Activated gamma-delta T cell (primary cell): ENCODE measurements around the gene ABL1.

Source experiments
- DNase-seq: peaks from one replicate; lab custom pipeline; 2025; lab: John Stamatoyannopoulos, UW

Gene ABL1

GRCh38 chr9:130872093-130872492, 37.0 kb downstream of the ABL1 start:
- no peak for DNase-seq

DNA sequence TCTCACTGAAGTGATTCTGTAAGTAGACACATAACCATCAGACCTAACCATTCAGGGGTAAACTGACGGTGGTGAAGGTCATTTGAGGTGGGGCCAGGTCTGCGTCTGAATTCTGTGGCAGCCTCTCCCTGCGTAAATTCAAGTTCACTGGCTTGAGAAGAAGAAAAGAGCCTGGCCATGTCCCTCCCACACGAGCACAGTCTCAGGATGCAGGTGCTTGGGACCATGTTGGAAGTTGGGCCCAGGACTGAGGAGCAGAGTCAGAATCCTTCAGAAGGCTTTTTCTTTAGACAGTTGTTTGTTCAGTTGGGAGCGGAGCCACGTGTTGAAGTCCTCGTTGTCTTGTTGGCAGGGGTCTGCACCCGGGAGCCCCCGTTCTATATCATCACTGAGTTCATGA, 37.5 kb downstream of the ABL1 start:
- DNase-seq = no peak

GRCh38 chr9:130872912-130873503, 38.0 kb downstream of the ABL1 start:
- DNase-seq = no peak

DNA sequence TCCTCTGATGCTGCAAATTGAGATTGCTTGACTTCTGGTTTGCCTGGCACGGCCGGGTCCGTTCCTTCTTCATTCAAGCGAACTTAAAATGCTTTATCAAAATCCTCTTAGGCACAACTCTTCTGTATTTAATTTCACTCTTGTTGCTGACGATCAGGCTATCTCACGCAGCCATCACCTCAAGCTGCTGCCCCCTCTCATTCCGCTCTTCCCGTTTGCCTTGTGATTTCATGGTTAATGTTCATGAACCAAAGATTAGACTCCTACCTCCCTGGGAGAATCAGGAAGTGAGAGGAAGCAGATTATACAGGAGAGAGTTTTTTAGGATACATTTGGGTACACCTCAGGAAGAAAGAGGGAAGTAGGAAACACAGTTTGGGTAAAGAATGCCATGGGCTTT, 38.9 kb downstream of the ABL1 start:
- DNase-seq = no peak

DNA sequence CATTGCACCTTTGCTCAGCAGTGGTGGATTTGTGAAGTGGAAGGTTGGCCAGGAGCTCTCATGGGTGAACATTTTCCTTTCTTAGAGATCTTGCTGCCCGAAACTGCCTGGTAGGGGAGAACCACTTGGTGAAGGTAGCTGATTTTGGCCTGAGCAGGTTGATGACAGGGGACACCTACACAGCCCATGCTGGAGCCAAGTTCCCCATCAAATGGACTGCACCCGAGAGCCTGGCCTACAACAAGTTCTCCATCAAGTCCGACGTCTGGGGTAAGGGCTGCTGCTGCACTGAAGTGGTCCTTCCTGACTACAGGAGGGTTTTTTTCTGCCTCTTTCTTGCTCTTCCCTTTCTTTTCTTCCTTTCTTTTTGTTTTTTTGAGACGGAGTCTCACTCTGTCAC, 39.7 kb downstream of the ABL1 start:
- DNase-seq = no peak

DNA sequence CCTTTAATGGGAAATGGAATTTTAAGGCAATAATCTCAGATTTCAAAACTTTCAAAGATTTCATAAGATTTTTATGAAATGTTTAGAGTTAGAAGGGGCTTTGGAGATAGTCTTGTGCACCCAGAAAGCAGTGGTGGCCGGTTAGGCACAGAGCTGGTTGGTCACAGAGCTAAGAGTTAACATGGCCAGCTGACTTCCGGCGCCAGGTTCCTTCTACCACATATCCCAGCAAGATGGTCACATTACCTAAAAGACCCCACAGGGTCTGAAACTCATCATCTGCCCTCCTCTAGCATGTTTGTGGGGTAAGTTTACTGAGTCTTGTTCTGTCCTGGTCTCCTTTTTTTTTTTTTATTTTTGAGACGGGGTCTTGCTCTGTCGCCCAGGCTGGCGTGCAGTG, 42.2 kb downstream of the ABL1 start:
- no peak for DNase-seq

- DNase-seq = no peak
Observed at GRCh38 chr9:130878295-130878694, 43.2 kb downstream of the ABL1 start.

GRCh38 chr9:130879863-130880411, 44.9 kb downstream of the ABL1 start:
- DNase-seq = no peak

DNA sequence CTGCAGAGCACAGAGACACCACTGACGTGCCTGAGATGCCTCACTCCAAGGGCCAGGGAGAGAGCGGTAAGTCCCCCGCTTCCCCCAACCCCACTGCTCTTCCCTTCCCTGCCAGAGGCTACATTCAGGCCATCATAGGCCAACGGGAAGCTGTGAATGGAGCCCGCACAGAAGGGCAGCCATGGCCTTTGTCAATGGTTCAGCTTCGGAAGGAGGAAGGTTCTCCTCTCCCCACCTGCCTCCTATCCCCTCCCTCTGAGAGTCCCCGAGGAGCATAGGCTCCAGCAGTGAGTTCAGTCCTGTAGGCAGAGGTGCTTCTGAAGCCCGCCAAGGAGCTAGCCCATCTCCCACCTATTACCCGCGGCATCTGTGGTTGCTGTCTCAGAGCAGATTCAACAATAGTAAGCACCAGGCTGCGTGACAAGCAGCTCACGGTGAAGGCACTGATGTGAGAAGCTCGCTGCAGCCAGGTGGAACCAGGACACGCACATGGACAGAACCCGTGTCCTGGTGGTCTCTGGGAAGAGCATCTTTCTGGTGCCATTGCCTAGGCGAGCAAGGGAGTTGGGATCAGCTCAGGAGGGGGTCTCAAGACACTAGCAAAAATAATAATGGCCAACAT, 45.7 kb downstream of the ABL1 start:
- no peak for DNase-seq

GRCh38 chr9:130881516-130881915, 46.5 kb downstream of the ABL1 start:
- no peak for DNase-seq

DNA sequence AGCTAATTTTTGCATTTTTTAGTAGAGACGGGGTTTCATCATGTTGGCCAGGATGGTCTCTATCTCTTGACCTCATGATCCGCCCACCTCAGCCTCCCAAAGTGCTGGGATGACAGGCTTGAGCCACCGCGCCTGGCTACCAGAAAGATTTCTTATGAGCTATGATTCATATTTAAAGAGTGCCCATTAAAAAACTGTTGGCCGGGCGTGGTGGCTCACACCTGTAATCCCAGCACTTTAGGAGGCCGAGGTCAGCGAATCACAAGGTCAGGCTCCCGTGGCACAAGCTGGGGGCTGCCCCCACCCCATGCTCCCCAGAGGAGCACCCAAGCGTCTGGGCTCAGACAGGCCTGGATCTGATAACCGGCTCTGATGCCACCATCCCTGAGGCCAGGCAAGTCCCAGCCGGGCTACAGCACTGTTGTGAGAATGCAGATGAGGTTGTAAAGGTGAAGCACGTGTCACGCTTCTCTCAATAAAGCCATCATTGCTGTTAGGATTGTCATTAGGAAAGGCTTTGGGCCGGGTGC, 47.7 kb downstream of the ABL1 start:
- no peak for DNase-seq

- DNase-seq = no peak
Observed at GRCh38 chr9:130883479-130883878, 48.4 kb downstream of the ABL1 start.

GRCh38 chr9:130884111-130884531, 49.1 kb downstream of the ABL1 start:
- DNase-seq = no peak

DNA sequence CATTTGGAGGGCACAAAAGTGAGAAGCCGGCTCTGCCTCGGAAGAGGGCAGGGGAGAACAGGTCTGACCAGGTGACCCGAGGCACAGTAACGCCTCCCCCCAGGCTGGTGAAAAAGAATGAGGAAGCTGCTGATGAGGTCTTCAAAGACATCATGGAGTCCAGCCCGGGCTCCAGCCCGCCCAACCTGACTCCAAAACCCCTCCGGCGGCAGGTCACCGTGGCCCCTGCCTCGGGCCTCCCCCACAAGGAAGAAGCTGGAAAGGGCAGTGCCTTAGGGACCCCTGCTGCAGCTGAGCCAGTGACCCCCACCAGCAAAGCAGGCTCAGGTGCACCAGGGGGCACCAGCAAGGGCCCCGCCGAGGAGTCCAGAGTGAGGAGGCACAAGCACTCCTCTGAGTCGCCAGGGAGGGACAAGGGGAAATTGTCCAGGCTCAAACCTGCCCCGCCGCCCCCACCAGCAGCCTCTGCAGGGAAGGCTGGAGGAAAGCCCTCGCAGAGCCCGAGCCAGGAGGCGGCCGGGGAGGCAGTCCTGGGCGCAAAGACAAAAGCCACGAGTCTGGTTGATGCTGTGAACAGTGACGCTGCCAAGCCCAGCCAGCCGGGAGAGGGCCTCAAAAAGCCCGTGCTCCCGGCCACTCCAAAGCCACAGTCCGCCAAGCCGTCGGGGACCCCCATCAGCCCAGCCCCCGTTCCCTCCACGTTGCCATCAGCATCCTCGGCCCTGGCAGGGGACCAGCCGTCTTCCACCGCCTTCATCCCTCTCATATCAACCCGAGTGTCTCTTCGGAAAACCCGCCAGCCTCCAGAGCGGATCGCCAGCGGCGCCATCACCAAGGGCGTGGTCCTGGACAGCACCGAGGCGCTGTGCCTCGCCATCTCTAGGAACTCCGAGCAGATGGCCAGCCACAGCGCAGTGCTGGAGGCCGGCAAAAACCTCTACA, 49.8 kb downstream of the ABL1 start:
- DNase-seq = no peak

DNA sequence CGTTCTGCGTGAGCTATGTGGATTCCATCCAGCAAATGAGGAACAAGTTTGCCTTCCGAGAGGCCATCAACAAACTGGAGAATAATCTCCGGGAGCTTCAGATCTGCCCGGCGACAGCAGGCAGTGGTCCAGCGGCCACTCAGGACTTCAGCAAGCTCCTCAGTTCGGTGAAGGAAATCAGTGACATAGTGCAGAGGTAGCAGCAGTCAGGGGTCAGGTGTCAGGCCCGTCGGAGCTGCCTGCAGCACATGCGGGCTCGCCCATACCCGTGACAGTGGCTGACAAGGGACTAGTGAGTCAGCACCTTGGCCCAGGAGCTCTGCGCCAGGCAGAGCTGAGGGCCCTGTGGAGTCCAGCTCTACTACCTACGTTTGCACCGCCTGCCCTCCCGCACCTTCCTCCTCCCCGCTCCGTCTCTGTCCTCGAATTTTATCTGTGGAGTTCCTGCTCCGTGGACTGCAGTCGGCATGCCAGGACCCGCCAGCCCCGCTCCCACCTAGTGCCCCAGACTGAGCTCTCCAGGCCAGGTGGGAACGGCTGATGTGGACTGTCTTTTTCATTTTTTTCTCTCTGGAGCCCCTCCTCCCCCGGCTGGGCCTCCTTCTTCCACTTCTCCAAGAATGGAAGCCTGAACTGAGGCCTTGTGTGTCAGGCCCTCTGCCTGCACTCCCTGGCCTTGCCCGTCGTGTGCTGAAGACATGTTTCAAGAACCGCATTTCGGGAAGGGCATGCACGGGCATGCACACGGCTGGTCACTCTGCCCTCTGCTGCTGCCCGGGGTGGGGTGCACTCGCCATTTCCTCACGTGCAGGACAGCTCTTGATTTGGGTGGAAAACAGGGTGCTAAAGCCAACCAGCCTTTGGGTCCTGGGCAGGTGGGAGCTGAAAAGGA, 50.7 kb downstream of the ABL1 start:
- no peak for DNase-seq

GRCh38 chr9:130886981-130887380, 51.9 kb downstream of the ABL1 start:
- no peak for DNase-seq

- no peak for DNase-seq
Observed at GRCh38 chr9:130887494-130888144, 52.6 kb downstream of the ABL1 start.

- DNase-seq = no peak
Observed at GRCh38 chr9:130888146-130888885, 53.3 kb downstream of the ABL1 start.

- no peak for DNase-seq
Observed at GRCh38 chr9:130890124-130890523, 55.1 kb downstream of the ABL1 start.
